SH-SY5Y (cell line): ENCODE measurements around the gene DKK2.

Source experiments
- GATA2 ChIP-seq: IDR thresholded peaks from 2 replicates; pipeline ENCODE4 v1.6.1; 2011; ENCODE audit warnings: mild to moderate bottlenecking, low read depth, low read length
- GATA3 ChIP-seq: IDR thresholded peaks from 2 replicates; pipeline ENCODE4 v1.6.1; 2011; ENCODE audit warnings: low read depth, mild to moderate bottlenecking, low read length, moderate library complexity

DNA sequence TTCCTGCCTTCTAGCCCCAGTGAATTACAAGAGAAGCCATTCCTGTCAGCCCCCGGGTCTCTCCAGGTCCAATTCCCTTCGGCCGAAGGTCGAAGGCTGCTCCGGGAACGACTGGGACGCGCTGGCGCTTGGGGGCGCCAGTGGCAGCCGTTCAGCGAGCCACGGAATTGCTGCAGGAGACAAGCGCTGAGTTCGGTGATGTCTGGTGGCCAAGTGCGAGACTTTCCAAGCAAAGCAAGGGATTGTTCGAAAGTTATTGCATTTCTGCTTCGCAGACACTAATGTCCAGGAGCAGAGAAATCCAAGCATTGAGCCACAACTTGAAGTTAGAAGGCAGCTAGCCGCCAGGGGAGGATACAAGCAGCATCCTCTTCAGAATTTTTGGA is 1.1 kb upstream of the DKK2 start:
- TF ChIP-seq GATA2 (no peak), GATA3 (no peak)
